ACHN (cell line): ENCODE results near the gene NMT2.

Experiments
- DNase-seq: peaks from one replicate; pipeline ENCODE4 v3.0.0-alpha.2; 2015
- in situ Hi-C: cut with HindIII; loops from 2 replicates; pipeline ENCODE4 v1.10.0; 2017; ENCODE audit warnings: low sequenced_read_pairs, low pct_ligation_motif_present, low pct_unique_long_range_greater_than_20kb

Gene NMT2

GRCh38 chr10:15183689-15184481 lies 15.4 kb upstream of the NMT2 start:
- in situ Hi-C loops: no loop called here
- DNase-seq: no peak

GRCh38 chr10:15182540-15183207 lies 14.2 kb upstream of the NMT2 start:
- in situ Hi-C loops: no loop called here
- no peak for DNase-seq

- in situ Hi-C loops: no loop called here
- no peak for DNase-seq
Measured at GRCh38 chr10:15181576-15182156, 13.2 kb upstream of the NMT2 start.

GRCh38 chr10:15180736-15181135 lies 12.2 kb upstream of the NMT2 start:
- DNase-seq: no peak
- in situ Hi-C loops: no loop called here

GRCh38 chr10:15176269-15176668 lies 7.8 kb upstream of the NMT2 start:
- in situ Hi-C loops: no loop called here
- DNase-seq: no peak

GRCh38 chr10:15175587-15175986 lies 7.1 kb upstream of the NMT2 start:
- in situ Hi-C loops: no loop called here

GRCh38 chr10:15172306-15172840 lies 3.9 kb upstream of the NMT2 start:
- DNase-seq: no peak
- in situ Hi-C loops: no loop called here

More at GRCh38 chr10:15175587-15175986, 7.1 kb upstream of the NMT2 start:
- no peak for DNase-seq

GRCh38 chr10:15169555-15170401 lies 1.3 kb upstream of the NMT2 start:
- DNase-seq: no peak
- in situ Hi-C loops: no loop called here

- peak; percentile 85 for DNase-seq
- in situ Hi-C loops: no loop called here
Measured at GRCh38 chr10:15168786-15169554, 477 bp upstream of the NMT2 start.

GRCh38 chr10:15167411-15168290 lies 842 bp downstream of the NMT2 start:
- in situ Hi-C loops: no loop called here
- peak; percentile 58 for DNase-seq

GRCh38 chr10:15166325-15166724 lies 2.2 kb downstream of the NMT2 start:
- in situ Hi-C loops: no loop called here
- DNase-seq: no peak

- no peak for DNase-seq
- in situ Hi-C loops: no loop called here
Measured at GRCh38 chr10:15163253-15163828, 5.2 kb downstream of the NMT2 start.

- in situ Hi-C loops: no loop called here
- no peak for DNase-seq
Measured at GRCh38 chr10:15158972-15159371, 9.5 kb downstream of the NMT2 start.

- in situ Hi-C loops: no loop called here
- no peak for DNase-seq
Measured at GRCh38 chr10:15158448-15158847, 10.0 kb downstream of the NMT2 start.

- in situ Hi-C loops: no loop called here
- no peak for DNase-seq
Measured at GRCh38 chr10:15155978-15156656, 12.4 kb downstream of the NMT2 start.

- in situ Hi-C loops: no loop called here
- no peak for DNase-seq
Measured at GRCh38 chr10:15152556-15152955, 15.9 kb downstream of the NMT2 start.
